HG02610 (cell line): ENCODE results near the gene C9orf40.

Experiments
- ATAC-seq: cut with Tn5 transposase; IDR thresholded peaks from one replicate; pipeline ENCODE4 v1.9.1; 2021; ENCODE audit warnings: mild to moderate bottlenecking, moderate library complexity; ENCODE audit not compliant: unreplicated experiment

C9orf40 gene

DNA sequence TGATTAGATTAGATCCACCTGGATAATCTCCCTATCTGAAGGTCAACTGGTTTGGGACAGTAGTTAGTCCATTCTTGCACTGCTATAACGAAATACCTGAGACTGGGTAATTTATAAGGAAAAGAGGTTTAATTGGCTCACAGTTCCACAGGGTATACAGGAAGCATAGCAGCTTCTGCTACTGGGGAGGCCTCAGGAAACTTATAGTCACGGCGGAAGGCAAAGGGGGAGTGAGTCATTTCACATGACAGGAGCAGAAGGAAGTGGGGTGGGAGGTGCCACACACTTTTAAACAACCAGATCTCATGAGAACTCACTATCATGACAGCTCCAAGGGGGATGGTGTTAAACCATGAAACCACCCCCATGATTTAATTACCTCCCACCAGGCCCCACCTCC, 9.9 kb downstream of the C9orf40 start:
- no peak for ATAC-seq

DNA sequence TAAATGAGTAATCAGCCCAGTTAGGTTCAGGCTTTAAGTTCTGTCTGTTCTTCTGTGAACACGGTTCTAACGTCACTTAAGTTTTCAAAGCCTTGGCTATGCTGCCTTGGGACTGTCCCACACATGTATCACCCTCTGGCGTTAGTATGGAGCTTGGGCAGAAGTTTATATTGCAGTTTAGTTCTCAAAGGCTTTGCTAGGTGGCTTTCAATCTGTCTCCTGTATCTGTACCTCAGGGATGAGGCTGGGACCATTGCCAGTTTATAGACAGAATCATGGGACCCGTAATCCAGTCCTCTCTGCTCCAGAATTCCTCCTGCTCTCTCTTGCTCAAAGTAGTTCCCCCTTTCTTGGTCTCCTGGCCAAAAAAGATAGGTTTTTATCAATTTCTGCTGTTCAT, 12.1 kb downstream of the C9orf40 start:
- no peak for ATAC-seq

DNA sequence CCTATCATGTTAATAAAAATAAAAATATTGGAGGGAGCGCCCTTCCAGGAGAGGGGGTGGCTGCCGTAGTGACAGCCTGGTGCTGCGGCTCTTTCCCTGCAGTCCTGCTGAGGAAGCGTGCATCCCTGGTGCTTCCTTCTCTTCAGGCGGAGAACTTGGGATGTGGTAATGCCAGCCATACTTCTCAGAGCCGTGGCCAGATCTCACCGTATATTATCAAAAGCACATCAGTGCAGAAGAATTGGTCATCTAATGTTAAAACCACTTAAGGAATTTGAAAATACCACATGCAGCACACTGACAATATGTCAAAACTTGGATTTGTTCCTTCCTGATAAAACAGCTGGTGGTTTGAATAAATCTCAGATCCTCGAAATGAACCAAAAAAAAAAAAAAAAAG, 17.7 kb downstream of the C9orf40 start:
- no peak for ATAC-seq

DNA sequence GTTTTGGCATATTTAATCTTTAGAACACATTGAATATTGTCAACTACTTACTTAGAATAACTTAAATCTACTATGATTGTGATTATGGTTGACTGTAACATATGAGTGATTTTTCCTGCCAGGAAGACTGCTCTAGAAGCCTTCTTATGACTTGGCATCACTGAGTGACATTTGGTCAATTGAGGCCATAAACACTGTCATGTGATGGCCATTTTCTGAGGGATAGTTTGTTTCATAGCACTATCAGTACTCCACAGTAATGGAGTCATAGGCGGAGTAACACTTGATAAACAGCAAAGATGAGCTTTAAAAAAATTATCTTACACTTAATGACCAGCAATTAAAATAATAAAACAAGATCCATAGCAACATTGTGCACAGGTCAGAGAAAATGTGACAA, 31.0 kb downstream of the C9orf40 start:
- ATAC-seq, result no peak

DNA sequence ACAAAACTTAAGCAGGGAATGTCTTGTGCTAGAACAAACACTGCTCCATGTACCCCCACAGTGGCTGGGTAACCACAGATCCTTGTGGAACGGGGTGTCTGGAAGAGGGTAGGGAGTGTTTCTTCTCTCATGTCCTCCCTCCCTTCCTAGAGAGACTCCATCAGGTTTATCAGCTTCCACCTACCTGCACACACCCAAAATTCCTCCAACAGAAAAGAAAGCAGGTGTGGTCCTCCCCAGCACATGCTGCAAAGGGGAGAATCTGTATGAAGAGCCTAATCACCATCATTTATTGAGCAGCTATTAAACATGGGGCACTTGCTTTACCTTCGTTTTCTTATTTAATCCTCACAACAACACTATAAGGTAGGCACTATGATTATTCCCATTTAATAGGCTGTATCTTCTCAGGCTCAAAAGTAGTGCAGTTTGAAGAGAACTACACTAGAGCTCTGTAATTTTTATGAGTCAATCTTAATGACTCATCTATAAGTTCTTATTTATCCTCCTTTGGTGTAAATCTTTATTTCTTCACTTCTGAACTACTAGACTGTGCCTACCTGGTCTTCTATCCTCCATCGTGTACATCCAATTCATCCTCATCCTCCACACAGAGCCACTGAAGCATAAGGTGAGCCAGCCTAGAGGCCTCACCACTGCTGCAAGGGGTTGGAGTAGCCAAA, 31.6 kb downstream of the C9orf40 start:
- ATAC-seq, result no peak

DNA sequence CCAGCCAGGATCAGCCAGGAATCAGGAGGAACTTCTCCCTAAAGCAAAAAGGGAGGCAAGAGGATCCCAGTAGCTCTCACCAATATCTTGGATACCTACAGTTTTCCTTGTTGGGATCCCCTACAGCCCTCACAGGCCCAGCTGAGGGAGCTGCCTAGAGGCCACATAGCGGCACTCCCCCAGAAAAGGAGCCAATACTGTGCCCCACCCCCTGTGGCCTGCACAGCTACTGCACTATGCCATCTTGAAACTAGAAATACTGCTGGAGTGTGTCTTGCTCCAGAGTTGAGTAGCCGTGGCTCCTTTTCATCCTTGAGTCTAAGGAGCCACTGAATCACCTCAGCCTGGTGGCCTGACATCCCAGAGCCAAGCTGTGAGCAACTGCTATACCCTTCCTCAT, 42.7 kb downstream of the C9orf40 start:
- no peak for ATAC-seq

DNA sequence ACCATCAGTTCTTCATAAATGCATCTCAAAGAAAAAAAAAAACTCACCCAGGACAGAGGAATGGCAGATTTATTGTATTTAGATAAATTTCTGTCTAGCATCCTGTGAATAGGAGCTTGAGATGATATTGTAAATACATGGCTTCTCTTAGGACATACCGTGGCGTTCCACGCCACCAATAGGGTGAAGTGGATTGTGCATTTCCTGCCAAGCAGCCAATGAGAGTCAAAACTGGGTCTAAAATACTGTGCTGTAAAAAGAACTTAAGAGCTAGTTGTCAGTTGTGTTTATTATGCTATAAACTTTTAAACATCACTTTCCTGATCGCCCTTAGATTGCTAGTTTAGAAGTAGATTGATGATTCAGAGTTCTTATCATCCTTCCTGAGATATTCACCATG, 44.0 kb downstream of the C9orf40 start:
- no peak for ATAC-seq

DNA sequence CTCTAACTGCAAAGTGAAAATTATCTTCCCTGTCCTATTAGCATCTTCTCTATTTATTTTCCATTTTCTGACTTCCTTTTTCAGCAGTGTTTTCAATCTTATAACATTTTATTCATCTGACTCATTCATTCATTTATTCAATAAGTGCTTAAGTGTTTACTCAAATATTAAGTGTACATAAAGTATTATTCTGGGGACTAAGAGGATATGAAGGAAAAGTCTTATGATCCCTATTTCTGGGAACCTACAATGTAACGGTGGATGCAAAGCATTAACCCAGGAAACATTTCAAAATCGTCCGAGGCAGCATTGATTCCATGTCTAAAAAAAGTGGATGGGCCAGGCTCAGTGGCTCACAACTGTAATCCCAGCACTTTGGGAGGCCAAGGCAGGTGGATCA, 45.6 kb downstream of the C9orf40 start:
- ATAC-seq, result no peak

DNA sequence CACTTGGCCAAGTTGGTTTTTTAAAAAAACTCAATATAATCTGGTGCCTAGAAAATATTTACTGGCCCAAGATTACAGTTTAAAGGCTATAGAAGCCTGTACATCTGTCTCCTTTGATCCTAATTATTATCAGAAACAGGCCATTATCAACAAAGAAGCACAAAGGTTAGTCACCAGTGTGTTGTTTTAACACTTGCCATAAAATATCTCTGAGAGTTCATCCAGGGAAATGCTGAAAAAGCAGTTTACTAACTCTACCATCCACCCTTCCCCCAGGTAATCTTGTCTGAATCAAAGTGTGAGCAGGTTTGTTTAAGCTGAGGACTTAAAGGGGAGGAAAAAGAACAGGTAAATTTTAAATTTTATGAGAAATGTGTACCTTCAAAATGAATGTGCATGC, 51.7 kb downstream of the C9orf40 start:
- ATAC-seq, result no peak
